Loucy (cell line): ENCODE results near the gene FBXL3.

Experiments used
- H2AFZ ChIP-seq: fragments of 200-600 bp; sonication (generic); 2 replicates; pipeline ENCODE4 v1.6.0; 2016; ENCODE audit warnings: antibody characterized with exemption, mild to moderate bottlenecking, low read length, moderate library complexity
- H3F3A ChIP-seq: fragments of 200-600 bp; 2 replicates; pipeline ENCODE4 v1.6.0; 2016; ENCODE audit warnings: antibody characterized with exemption, low read depth, mild to moderate bottlenecking
- H3K27me3 ChIP-seq: fragments of 200-600 bp; sonication (generic); 2 replicates; pipeline ENCODE4 v1.6.1; 2014; ENCODE audit warnings: low read length, mild to moderate bottlenecking; ENCODE audit not compliant: insufficient read depth, poor library complexity, severe bottlenecking
- H3K36me3 ChIP-seq: fragments of 200-600 bp; sonication (generic); 2 replicates; pipeline ENCODE4 v1.6.1; 2016; ENCODE audit warnings: low read length; ENCODE audit not compliant: insufficient read depth
- H3K4me1 ChIP-seq: fragments of 200-600 bp; sonication (generic); 2 replicates; pipeline ENCODE4 v1.5.1; 2014; ENCODE audit warnings: low read length, mild to moderate bottlenecking; ENCODE audit not compliant: insufficient read depth, poor library complexity, severe bottlenecking
- H3K4me2 ChIP-seq: fragments of 200-600 bp; sonication (generic); 2 replicates; pipeline ENCODE4 v1.6.0; 2014; ENCODE audit warnings: antibody characterized with exemption, low read length, low read depth, mild to moderate bottlenecking; ENCODE audit not compliant: poor library complexity, severe bottlenecking
- H3K4me3 ChIP-seq: fragments of 200-600 bp; sonication (generic); 2 replicates; pipeline ENCODE4 v1.5.1; 2014; ENCODE audit warnings: low read length, mild to moderate bottlenecking, mixed read lengths; ENCODE audit not compliant: poor library complexity, severe bottlenecking
- H3K79me2 ChIP-seq: fragments of 200-600 bp; sonication (generic); 2 replicates; pipeline ENCODE4 v1.6.1; 2014; ENCODE audit warnings: low read length; ENCODE audit not compliant: insufficient read depth
- H3K9ac ChIP-seq: fragments of 200-600 bp; sonication (generic); 2 replicates; pipeline ENCODE4 v1.6.0; 2014; ENCODE audit warnings: mild to moderate bottlenecking, low read depth, low read length, moderate library complexity; ENCODE audit not compliant: poor library complexity, severe bottlenecking
- H3K9me2 ChIP-seq: fragments of 200-600 bp; sonication (generic); replicated peaks from 2 replicates; pipeline ENCODE4 v1.6.1; 2016; ENCODE audit warnings: low read depth, low read length, mixed read lengths
- H3K9me3 ChIP-seq: fragments of 200-600 bp; sonication (generic); 2 replicates; pipeline ENCODE4 v1.6.1; 2014; ENCODE audit warnings: mild to moderate bottlenecking, antibody characterized with exemption, low read length, low read depth; ENCODE audit not compliant: insufficient read depth
- H4K20me1 ChIP-seq: fragments of 200-600 bp; sonication (generic); 2 replicates; pipeline ENCODE4 v1.6.0; 2014; ENCODE audit warnings: antibody characterized with exemption, low read length, mild to moderate bottlenecking; ENCODE audit not compliant: insufficient read depth, poor library complexity, severe bottlenecking
- CTCF ChIP-seq: fragments of 200-600 bp; sonication (generic); conservative IDR thresholded peaks from 2 replicates; pipeline ENCODE4 v1.5.1; 2014; ENCODE audit warnings: mild to moderate bottlenecking, antibody characterized with exemption, low read length
- EZH2phosphoT487 ChIP-seq: fragments of 200-600 bp; IDR thresholded peaks from 2 replicates; pipeline ENCODE4 v1.6.1; 2018; ENCODE audit warnings: antibody characterized with exemption, mild to moderate bottlenecking, moderate library complexity, borderline replicate concordance

Gene FBXL3

DNA sequence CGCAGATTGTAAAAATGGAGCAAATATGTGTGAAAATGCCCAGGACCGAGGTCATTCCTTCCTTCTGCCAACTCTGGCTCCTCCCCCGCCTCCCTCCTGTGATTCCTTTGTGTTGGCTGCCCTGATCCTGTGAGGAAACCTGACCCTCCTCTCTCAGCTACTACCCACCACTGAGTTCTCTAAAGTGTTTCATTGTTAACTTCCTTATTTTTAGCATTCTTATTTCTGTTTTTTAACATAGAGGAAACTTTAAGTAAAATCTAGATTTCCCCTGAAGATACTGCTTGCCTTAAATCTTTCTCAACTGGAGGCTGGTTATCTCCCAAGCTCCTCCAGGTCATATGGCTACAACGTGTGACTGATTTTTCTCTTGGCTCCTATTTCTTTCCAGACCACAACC is 21.7 kb upstream of the FBXL3 start:
- Histone ChIP-seq H3K4me1 (no peaks in the 10 kb centered on the region), H3K79me2 (no peaks in the 10 kb centered on the region), H3K4me3 (no peak overlapping the region), H4K20me1 (no peaks in the 10 kb centered on the region), H3K36me3 (peaks cover 65% of the 10 kb centered on the region; the same call in 1 of the 2 replicates), H3K9ac (no peak overlapping the region), H3K9me2 (no peaks in the 10 kb centered on the region), H3K9me3 (no peaks in the 10 kb centered on the region), H2AFZ (no peak overlapping the region), H3K4me2 (no peak overlapping the region), H3K27me3 (no peaks in the 10 kb centered on the region), H3F3A (no peaks in the 10 kb centered on the region)
- no peak for TF ChIP-seq EZH2phosphoT487
- TF ChIP-seq CTCF: no peak

DNA sequence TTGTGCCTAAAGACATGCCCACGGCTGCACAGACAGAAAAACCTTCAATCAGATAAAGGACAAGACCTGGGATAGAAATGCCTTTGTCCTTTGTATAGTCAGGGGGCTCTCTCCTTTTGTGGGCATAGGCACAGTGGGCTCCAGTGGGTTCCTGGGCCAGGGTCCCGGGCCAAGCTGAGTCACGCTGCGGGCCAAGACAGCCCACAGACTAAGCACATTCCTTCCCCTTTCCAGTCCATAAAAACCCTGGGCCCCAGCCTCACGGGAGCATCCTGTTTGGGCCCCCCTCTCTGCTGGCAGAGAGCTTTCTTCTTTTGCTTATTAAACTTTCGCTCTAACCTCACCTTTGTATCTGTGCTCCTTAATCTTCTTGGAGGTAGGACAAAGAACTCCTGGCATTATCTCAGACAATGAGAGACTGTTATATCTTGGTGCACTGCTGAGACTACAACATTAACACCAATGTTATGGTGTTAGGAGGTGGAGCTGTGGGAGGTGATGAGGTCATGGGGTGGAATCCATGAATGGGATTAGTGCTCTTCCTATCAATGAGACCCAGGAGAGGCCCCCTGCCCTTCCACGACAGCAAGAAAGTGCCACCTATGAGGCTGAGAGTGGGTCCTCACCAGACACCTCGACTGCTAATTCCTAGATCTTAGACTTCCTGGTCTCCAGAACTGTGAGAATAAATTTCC is 20.8 kb upstream of the FBXL3 start:
- Histone ChIP-seq H3K9me2 (no peaks in the 10 kb centered on the region), H2AFZ (no peak overlapping the region), H3K79me2 (no peaks in the 10 kb centered on the region), H3K36me3 (peaks cover 60% of the 10 kb centered on the region; the same call in 1 of the 2 replicates), H3K27me3 (no peaks in the 10 kb centered on the region), H3K9ac (no peak overlapping the region), H3K4me2 (no peak overlapping the region), H3K9me3 (no peaks in the 10 kb centered on the region), H3K4me3 (no peak overlapping the region), H3F3A (no peaks in the 10 kb centered on the region), H3K4me1 (no peaks in the 10 kb centered on the region), H4K20me1 (no peaks in the 10 kb centered on the region)
- TF ChIP-seq EZH2phosphoT487: no peak
- TF ChIP-seq CTCF: no peak

GRCh38 chr13:77042566-77043177 is 15.7 kb upstream of the FBXL3 start:
- Histone ChIP-seq H2AFZ (no peak overlapping the region), H3K27me3 (no peaks in the 10 kb centered on the region), H3F3A (no peaks in the 10 kb centered on the region), H3K36me3 (peaks cover 18% of the 10 kb centered on the region; the same call in 1 of the 2 replicates), H3K4me1 (no peaks in the 10 kb centered on the region), H3K4me2 (no peak overlapping the region), H3K9ac (no peak overlapping the region), H3K9me3 (no peaks in the 10 kb centered on the region), H3K9me2 (no peaks in the 10 kb centered on the region), H3K79me2 (no peaks in the 10 kb centered on the region), H4K20me1 (no peaks in the 10 kb centered on the region), H3K4me3 (no peak overlapping the region)
- TF ChIP-seq CTCF (no peak), EZH2phosphoT487 (no peak)
